Lower lobe of right lung (tissue), 2 donors: ENCODE data around the gene KLK2. TPM values are rescaled to one million over a fixed set of nuclear protein-coding genes. Genes with fewer than 3 reads are reported as not detected.
A peak's percentile ranks its signal among the peaks of the same experiment; 100 is the strongest.

Source experiments
- ATAC-seq, 2 donors: fragments of 200-7000 bp; cut with Tn5 transposase; one replicate each; pipeline ENCODE4 v1.9.1; 2020 to 2022; ENCODE audit warnings: mild to moderate bottlenecking in 2 of 2, moderate library complexity in 2 of 2
- DNase-seq: peaks from one replicate; pipeline ENCODE4 v3.0.0-alpha.2; 2020
- H3K27ac ChIP-seq: fragments of 200-600 bp; one replicate; pipeline ENCODE4 v1.8.0; 2022
- H3K27me3 ChIP-seq: fragments of 200-600 bp; one replicate; pipeline ENCODE4 v1.8.0; 2022; ENCODE audit warnings: low read depth
- H3K36me3 ChIP-seq: fragments of 200-600 bp; one replicate; pipeline ENCODE4 v1.8.0; 2022; ENCODE audit warnings: mild to moderate bottlenecking
- H3K4me1 ChIP-seq: fragments of 200-600 bp; one replicate; pipeline ENCODE4 v1.8.0; 2022
- H3K4me3 ChIP-seq: fragments of 200-600 bp; one replicate; pipeline ENCODE4 v1.8.0; 2022; ENCODE audit warnings: mild to moderate bottlenecking
- H3K9me3 ChIP-seq: fragments of 200-600 bp; one replicate; pipeline ENCODE4 v1.8.0; 2022
- CTCF ChIP-seq: fragments of 200-600 bp; IDR thresholded peaks from one replicate; pipeline ENCODE4 v1.8.0; 2022; ENCODE audit warnings: antibody characterized with exemption, mild to moderate bottlenecking
- intact Hi-C: fragments of 100-400 bp; cut with DNase I; formaldehyde crosslinking; loops from one replicate; pipeline ENCODE4 v1.11.0; 2022
- total RNA-seq: library from RNA; stranded (reverse); fragmentation: NEBNext Ultra II Directional; extraction: Animal tissue kit (Norgen Biotek cat#: 25700); gene quantifications from one replicate; pipeline ENCODE4 v1.2.1, GENCODE V29; 2021
- donor health status: DM: no; HTN: yes; CAD: no; lungs with severe emphysema.

KLK2 gene
- total RNA-seq, 1 donor from 2014 or later = not detected

- intact Hi-C loops = no loop called here
- Histone ChIP-seq H3K4me3 (no peak overlapping the region), H3K36me3 (no peaks in the 10 kb centered on the region), H3K27ac (no peak overlapping the region), H3K4me1 (peaks cover 5% of the 10 kb centered on the region), H3K9me3 (no peaks in the 10 kb centered on the region), H3K27me3 (peaks cover 40% of the 10 kb centered on the region)
- ATAC-seq (peak in 1 of 2 donors; percentile 50), DNase-seq (no peak)
- TF ChIP-seq CTCF = no peak
Measured at GRCh38 chr19:50921426-50922316, 48.4 kb downstream of the KLK2 start.

GRCh38 chr19:50922317-50922853, 49.1 kb downstream of the KLK2 start:
- no peak overlapping the region for H3K27ac ChIP-seq
- H3K4me3 ChIP-seq = no peak overlapping the region
- DNase-seq (peak; percentile 68), ATAC-seq (peak; percentile 95 to 96)
- intact Hi-C loops = no loop called here
- TF ChIP-seq CTCF = peak; percentile 84
- H3K36me3 ChIP-seq = no peaks in the 10 kb centered on the region
- no peaks in the 10 kb centered on the region for H3K9me3 ChIP-seq
- H3K4me1 ChIP-seq = peaks cover 5% of the 10 kb centered on the region
- H3K27me3 ChIP-seq = peaks cover 34% of the 10 kb centered on the region

GRCh38 chr19:50924586-50924985, 51.3 kb downstream of the KLK2 start:
- H3K27me3 ChIP-seq = peaks cover 45% of the 10 kb centered on the region
- DNase-seq (no peak), ATAC-seq (no peak)
- H3K36me3 ChIP-seq = no peaks in the 10 kb centered on the region
- intact Hi-C loops = no loop called here
- no peak overlapping the region for H3K4me3 ChIP-seq
- no peak for TF ChIP-seq CTCF
- no peaks in the 10 kb centered on the region for H3K9me3 ChIP-seq
- H3K4me1 ChIP-seq = peaks cover 5% of the 10 kb centered on the region
- H3K27ac ChIP-seq = no peak overlapping the region

- Histone ChIP-seq H3K27me3 (peaks cover 49% of the 10 kb centered on the region), H3K27ac (no peak overlapping the region), H3K4me1 (peaks cover 5% of the 10 kb centered on the region), H3K36me3 (no peaks in the 10 kb centered on the region), H3K4me3 (no peak overlapping the region), H3K9me3 (no peaks in the 10 kb centered on the region)
- ATAC-seq = no peak
- intact Hi-C loops = no loop called here
- no peak for TF ChIP-seq CTCF
- no peak for DNase-seq
Measured at GRCh38 chr19:50925734-50926133, 52.5 kb downstream of the KLK2 start.

GRCh38 chr19:50926144-50926543, 52.9 kb downstream of the KLK2 start:
- Histone ChIP-seq H3K36me3 (no peaks in the 10 kb centered on the region), H3K27me3 (peaks cover 49% of the 10 kb centered on the region), H3K4me1 (peaks cover 5% of the 10 kb centered on the region), H3K4me3 (no peak overlapping the region), H3K9me3 (no peaks in the 10 kb centered on the region), H3K27ac (no peak overlapping the region)
- TF ChIP-seq CTCF = no peak
- intact Hi-C loops = no loop called here
- ATAC-seq (no peak), DNase-seq (no peak)
